Thyroid gland (tissue), 4 donors: ENCODE results near the gene MDFI. TPM values are rescaled to one million over a fixed set of nuclear protein-coding genes. Genes with fewer than 3 reads are reported as not detected.

Source experiments
- DNase-seq, 2 donors: peaks; one replicate each; pipeline ENCODE4 v3.0.0-alpha.2; 2019
- H3K27ac ChIP-seq, 3 donors: fragments of 200-600 bp; sonication (generic); 1 replicate in 2 of 3; 2 replicates in 1 of 3; pipeline ENCODE4 v1.5.1; 2016 to 2019; ENCODE audit warnings: mild to moderate bottlenecking in 1 of 3, moderate library complexity in 1 of 3
- H3K27me3 ChIP-seq: fragments of 200-600 bp; sonication (generic); one replicate; pipeline ENCODE4 v1.5.1; 2019
- H3K36me3 ChIP-seq, 2 donors: fragments of 200-600 bp; sonication (generic); one replicate each; pipeline ENCODE4 v1.5.1; 2016 to 2019
- H3K4me1 ChIP-seq, 2 donors: fragments of 200-600 bp; sonication (generic); one replicate each; pipeline ENCODE4 v1.5.1; 2017 to 2019
- H3K4me3 ChIP-seq, 3 donors: fragments of 200-600 bp; sonication (generic); replicated peaks in 1 of 3; 1 replicate in 2 of 3; 2 replicates in 1 of 3; pipeline ENCODE4 v1.5.1; 2016; ENCODE audit warnings: mild to moderate bottlenecking in 1 of 3
- H3K9me3 ChIP-seq: fragments of 200-600 bp; sonication (generic); one replicate; pipeline ENCODE4 v1.5.1; 2017
- POLR2A ChIP-seq, 2 donors: fragments of 450-650 bp; IDR thresholded peaks; one replicate each; pipeline ENCODE4 v1.6.1; 2017; ENCODE audit warnings: antibody characterized with exemption in 2 of 2, mild to moderate bottlenecking in 2 of 2, moderate library complexity in 1 of 2
- WGBS, 2 donors: methylation state at CpG; one replicate each; pipeline ENCODE4 v1.1.5; 2017; 5-methylcytosine and 5-hydroxymethylcytosine counted together
- intact Hi-C: fragments of 100-400 bp; cut with DNase I; formaldehyde crosslinking; loops from one replicate; pipeline ENCODE4 v1.15.1; 2023
- total RNA-seq, 4 donors: library from RNA; depleted of rRNA; stranded (reverse); fragments of >200 nt; gene quantifications; one replicate each; pipeline ENCODE4 v1.2.3, GENCODE V29; 2016
- TF ChIP-seq, protein P1 (sequence below), 6 experiments: fragments of 200-600 bp in 3 of 6; fragments of 450-650 bp in 3 of 6; sonication (generic) in 3 of 6; IDR thresholded peaks; one replicate each; pipeline ENCODE4 v1.5.1; 2016 to 2019; ENCODE audit warnings: antibody characterized with exemption in 6 of 6, mild to moderate bottlenecking in 2 of 6, inconsistent platforms in 1 of 6, moderate library complexity in 1 of 6

MDFI gene
- total RNA-seq, 4 donors from 2014 or later, result 2.9 to 9.3 (median 6.5) TPM

- peak; percentile 71 to 74 for DNase-seq
- TF ChIP-seq, protein P1, sequence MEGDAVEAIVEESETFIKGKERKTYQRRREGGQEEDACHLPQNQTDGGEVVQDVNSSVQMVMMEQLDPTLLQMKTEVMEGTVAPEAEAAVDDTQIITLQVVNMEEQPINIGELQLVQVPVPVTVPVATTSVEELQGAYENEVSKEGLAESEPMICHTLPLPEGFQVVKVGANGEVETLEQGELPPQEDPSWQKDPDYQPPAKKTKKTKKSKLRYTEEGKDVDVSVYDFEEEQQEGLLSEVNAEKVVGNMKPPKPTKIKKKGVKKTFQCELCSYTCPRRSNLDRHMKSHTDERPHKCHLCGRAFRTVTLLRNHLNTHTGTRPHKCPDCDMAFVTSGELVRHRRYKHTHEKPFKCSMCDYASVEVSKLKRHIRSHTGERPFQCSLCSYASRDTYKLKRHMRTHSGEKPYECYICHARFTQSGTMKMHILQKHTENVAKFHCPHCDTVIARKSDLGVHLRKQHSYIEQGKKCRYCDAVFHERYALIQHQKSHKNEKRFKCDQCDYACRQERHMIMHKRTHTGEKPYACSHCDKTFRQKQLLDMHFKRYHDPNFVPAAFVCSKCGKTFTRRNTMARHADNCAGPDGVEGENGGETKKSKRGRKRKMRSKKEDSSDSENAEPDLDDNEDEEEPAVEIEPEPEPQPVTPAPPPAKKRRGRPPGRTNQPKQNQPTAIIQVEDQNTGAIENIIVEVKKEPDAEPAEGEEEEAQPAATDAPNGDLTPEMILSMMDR (IDR thresholded peaks at IDR 0.05), result peak; percentile 85 to 96 (median 92)
- TF ChIP-seq POLR2A (IDR thresholded peaks at IDR 0.05), result no peak
- 6 to 11% methylated on average over 7 of the region's 7 CpGs for WGBS, 2 donors
- intact Hi-C loops, result loop anchor here (2.0 to 5.0 kb wide), 2 partner anchors 129 to 220 kb away; no protein-coding TSS in a partner anchor
- H3K4me1 ChIP-seq, result no peaks in the 10 kb centered on the region
- H3K4me3 ChIP-seq, result no peak overlapping the region
- H3K27me3 ChIP-seq, result no peaks in the 10 kb centered on the region
- H3K27ac ChIP-seq, result no peak overlapping the region
- H3K9me3 ChIP-seq, result no peaks in the 10 kb centered on the region
- peaks cover 34 to 44% of the 10 kb centered on the region in 2 donors for H3K36me3 ChIP-seq
Measured at GRCh38 chr6:41591859-41592502, 46.3 kb upstream of the MDFI start.

- no peak for DNase-seq
- WGBS, 2 donors, result 92 to 95% methylated on average over 24 of the region's 24 CpGs
- TF ChIP-seq, protein P1 (IDR thresholded peaks at IDR 0.05), result no peak
- no peak for TF ChIP-seq POLR2A (IDR thresholded peaks at IDR 0.05)
- Histone ChIP-seq H3K9me3 (no peaks in the 10 kb centered on the region), H3K27ac (no peak overlapping the region), H3K36me3 (peaks cover 38% of the 10 kb centered on the region in 2 donors), H3K27me3 (no peaks in the 10 kb centered on the region), H3K4me1 (no peaks in the 10 kb centered on the region), H3K4me3 (no peak overlapping the region)
- intact Hi-C loops, result loop anchor here (5.0 kb wide), 1 partner anchor 221 kb away; no protein-coding TSS in a partner anchor
Measured at GRCh38 chr6:41593406-41593805, 44.9 kb upstream of the MDFI start.

GRCh38 chr6:41593839-41594238 lies 44.4 kb upstream of the MDFI start:
- H3K9me3 ChIP-seq, result no peaks in the 10 kb centered on the region
- peaks cover 37 to 42% of the 10 kb centered on the region in 2 donors for H3K36me3 ChIP-seq
- 88% methylated on average over 11 of the region's 11 CpGs for WGBS, 2 donors

DNA sequence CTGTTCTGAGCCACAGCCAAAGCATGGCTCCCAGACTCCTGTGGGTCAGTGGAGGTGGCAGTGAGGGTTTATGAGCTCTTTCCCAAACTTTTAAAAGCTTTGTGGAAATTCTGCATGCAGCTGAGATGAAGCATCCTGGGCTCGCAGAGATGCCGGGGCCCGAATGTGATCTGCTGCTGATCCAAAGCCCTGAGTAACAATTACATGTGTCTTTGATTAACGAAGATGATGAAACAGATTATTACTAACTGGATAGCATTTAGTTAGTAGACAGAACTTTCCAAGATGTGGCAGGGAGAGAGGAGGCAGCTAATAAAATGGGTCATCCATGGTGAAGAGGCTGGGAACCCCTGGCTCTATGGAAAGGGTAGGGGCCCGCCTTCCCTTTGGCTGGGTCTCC lies 43.9 kb upstream of the MDFI start:
- no peak for DNase-seq
- intact Hi-C loops, result loop anchor here (5.0 kb wide), 1 partner anchor 222 kb away; no protein-coding TSS in a partner anchor
- TF ChIP-seq POLR2A (IDR thresholded peaks at IDR 0.05), result no peak
- TF ChIP-seq, protein P1 (IDR thresholded peaks at IDR 0.05), result no peak
- Histone ChIP-seq H3K4me3 (no peak overlapping the region), H3K27me3 (no peaks in the 10 kb centered on the region), H3K4me1 (no peaks in the 10 kb centered on the region), H3K27ac (no peak overlapping the region), H3K36me3 (peaks cover 37 to 42% of the 10 kb centered on the region in 2 donors), H3K9me3 (no peaks in the 10 kb centered on the region)
- WGBS, 2 donors, result 82 to 84% methylated on average over 5 of the region's 5 CpGs

More at GRCh38 chr6:41593839-41594238, 44.4 kb upstream of the MDFI start:
- H3K27ac ChIP-seq, result no peak overlapping the region
- DNase-seq, result no peak
- no peaks in the 10 kb centered on the region for H3K27me3 ChIP-seq
- TF ChIP-seq POLR2A (IDR thresholded peaks at IDR 0.05), result no peak
- TF ChIP-seq, protein P1 (IDR thresholded peaks at IDR 0.05), result no peak
- H3K4me3 ChIP-seq, result no peak overlapping the region
- intact Hi-C loops, result loop anchor here (5.0 kb wide), 1 partner anchor 222 kb away; no protein-coding TSS in a partner anchor
- H3K4me1 ChIP-seq, result no peaks in the 10 kb centered on the region

- H3K4me1 ChIP-seq, result no peaks in the 10 kb centered on the region
- H3K9me3 ChIP-seq, result no peaks in the 10 kb centered on the region
- intact Hi-C loops, result loop anchor here (5.0 kb wide), 1 partner anchor 222 kb away; no protein-coding TSS in a partner anchor
- no peaks in the 10 kb centered on the region for H3K27me3 ChIP-seq
- no peak for DNase-seq
- H3K4me3 ChIP-seq, result no peak overlapping the region
- no peak overlapping the region for H3K27ac ChIP-seq
- peaks cover 35 to 38% of the 10 kb centered on the region in 2 donors for H3K36me3 ChIP-seq
- WGBS, 2 donors, result 90 to 92% methylated on average over 14 of the region's 15 CpGs
- peak in 1 of 2 donors; percentile 6 for TF ChIP-seq POLR2A (IDR thresholded peaks at IDR 0.05)
- TF ChIP-seq, protein P1 (IDR thresholded peaks at IDR 0.05), result no peak
Measured at GRCh38 chr6:41594766-41595165, 43.5 kb upstream of the MDFI start.
